ENCODE measurements around the gene FILIP1L. TPM values are rescaled to one million over a fixed set of nuclear protein-coding genes. Genes with fewer than 3 reads are reported as not detected.
A peak's percentile ranks its signal among the peaks of the same experiment; 100 is the strongest.
"Not testable (repeated sequence)": the region's sequence is repeated elsewhere in the genome, so short reads cannot be mapped to it uniquely, and the experiment has no call there.

Gene FILIP1L
- total RNA-seq, 1 donor from 2014 or later: 1.1 TPM

DNA sequence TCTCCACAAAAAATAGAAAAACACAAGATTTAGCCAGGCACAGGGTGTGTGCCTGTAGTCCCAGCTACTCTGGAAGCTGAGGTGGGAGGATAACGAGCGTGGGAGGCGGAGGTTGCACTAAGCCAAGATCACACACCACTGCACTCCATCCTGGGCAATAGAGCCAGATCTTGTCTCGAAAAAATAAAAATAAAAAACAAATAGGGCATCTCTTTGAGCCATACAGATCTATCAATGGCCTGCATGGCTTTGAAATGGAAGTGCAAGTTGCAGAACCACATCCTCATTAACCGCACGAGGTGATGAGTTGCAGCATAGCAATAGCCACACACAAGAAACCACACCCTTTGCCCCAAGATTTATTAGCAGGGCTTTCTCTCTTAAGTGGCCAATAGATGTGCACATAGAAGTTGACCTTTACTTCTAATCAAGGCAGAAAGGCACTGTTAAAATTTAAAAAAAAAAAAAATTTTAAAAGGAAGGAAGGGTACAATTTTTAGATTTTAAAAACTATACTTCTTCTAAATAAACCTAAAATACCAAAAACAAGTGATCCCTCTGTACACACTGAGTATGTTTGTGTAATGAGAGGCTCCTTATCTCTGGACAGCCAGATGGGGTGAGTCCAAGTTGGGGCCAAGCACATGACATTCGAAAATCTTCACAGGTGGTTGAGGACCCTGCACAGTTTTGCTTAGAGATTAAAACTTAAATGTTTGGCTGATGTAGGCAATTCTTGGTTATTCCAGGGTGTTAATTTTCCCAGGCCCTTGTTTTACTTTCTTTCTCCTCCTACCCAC is 53.4 kb downstream of the FILIP1L start:
- H3K27me3 ChIP-seq (ENCODE audit: control insufficient read depth, insufficient read depth, low read length): no peaks in the 10 kb centered on the region
- FAIRE-seq (no peak), DNase-seq (ENCODE audit: low read depth) (no peak)
- no peaks in the 10 kb centered on the region for H3K36me3 ChIP-seq (ENCODE audit: control insufficient read depth, insufficient read depth, low read length)
- H3K4me3 ChIP-seq (ENCODE audit: low read depth, low read length): no peak overlapping the region
- TF ChIP-seq, protein P1, sequence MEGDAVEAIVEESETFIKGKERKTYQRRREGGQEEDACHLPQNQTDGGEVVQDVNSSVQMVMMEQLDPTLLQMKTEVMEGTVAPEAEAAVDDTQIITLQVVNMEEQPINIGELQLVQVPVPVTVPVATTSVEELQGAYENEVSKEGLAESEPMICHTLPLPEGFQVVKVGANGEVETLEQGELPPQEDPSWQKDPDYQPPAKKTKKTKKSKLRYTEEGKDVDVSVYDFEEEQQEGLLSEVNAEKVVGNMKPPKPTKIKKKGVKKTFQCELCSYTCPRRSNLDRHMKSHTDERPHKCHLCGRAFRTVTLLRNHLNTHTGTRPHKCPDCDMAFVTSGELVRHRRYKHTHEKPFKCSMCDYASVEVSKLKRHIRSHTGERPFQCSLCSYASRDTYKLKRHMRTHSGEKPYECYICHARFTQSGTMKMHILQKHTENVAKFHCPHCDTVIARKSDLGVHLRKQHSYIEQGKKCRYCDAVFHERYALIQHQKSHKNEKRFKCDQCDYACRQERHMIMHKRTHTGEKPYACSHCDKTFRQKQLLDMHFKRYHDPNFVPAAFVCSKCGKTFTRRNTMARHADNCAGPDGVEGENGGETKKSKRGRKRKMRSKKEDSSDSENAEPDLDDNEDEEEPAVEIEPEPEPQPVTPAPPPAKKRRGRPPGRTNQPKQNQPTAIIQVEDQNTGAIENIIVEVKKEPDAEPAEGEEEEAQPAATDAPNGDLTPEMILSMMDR (IDR thresholded peaks at IDR 0.05; ENCODE audit: insufficient read depth, low read length, severe bottlenecking): no peak

DNA sequence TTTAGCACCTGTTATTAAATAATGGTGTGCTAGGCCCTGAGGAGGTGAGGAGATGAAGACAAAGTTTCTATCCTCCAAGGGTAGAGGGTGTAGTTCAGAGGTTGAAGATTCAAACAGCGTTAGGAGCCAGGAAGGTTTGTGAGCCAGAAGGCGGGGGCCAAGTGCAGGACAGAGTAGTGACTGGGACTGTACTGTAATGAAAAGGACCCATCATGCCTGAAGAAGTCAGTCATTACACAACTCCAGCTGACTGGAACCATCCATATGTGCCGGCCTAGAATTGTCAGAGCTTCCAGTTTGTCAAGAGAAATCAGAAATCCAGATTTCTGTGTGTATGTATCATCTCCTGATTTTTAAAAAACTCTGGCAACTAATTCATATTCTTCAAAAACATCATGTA is 54.8 kb downstream of the FILIP1L start:
- no peaks in the 10 kb centered on the region for H3K36me3 ChIP-seq (ENCODE audit: control insufficient read depth, insufficient read depth, low read length)
- no peak overlapping the region for H3K4me3 ChIP-seq (ENCODE audit: low read depth, low read length)
- TF ChIP-seq, protein P1 (IDR thresholded peaks at IDR 0.05; ENCODE audit: insufficient read depth, low read length, severe bottlenecking): no peak
- FAIRE-seq (no peak), DNase-seq (ENCODE audit: low read depth) (no peak)
- H3K27me3 ChIP-seq (ENCODE audit: control insufficient read depth, insufficient read depth, low read length): no peaks in the 10 kb centered on the region

DNA sequence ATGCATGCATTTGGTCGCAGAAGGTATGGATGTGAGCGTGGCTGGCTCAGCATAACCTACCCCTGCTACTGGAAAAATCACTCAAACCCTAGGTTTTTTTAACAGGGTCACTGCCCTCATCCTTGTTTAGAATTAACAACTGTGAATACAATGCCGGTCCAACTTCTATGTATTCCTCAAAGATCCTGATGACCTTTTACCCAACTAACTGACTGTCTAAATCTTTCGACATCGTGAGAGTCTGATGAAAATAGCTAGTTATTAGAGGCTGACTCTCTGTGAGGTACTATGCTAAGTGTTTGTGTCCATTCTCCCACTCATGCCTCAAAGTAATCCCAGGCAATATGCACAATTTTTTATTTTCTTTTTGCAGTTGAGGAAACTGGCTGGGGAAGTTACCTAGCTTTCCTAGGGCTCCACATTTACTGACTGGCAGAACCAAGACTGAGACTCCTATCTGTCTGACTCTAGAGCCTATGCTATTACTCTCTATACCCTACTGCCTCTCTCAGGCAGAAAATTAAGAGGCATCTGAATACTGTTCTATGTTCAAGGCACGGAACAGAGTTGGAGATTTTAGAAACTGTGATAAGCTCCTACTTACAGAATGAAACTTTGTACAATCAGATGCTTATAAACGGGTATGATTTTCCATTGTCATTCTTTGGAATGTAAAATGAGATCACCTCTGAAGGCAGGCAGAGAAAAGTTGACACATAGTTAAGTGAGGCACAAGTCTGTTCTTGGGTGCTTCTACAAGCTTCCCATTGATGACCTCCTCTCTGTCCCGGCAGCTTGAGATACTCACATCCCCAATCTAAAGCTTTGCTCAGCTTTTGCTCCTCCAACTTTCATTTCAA is 56.4 kb downstream of the FILIP1L start:
- peak; percentile 49 for DNase-seq (ENCODE audit: low read depth)
- Histone ChIP-seq H3K4me3 (ENCODE audit: low read depth, low read length) (no peak overlapping the region), H3K36me3 (ENCODE audit: control insufficient read depth, insufficient read depth, low read length) (no peaks in the 10 kb centered on the region), H3K27me3 (ENCODE audit: control insufficient read depth, insufficient read depth, low read length) (no peaks in the 10 kb centered on the region)
- FAIRE-seq: no peak
- TF ChIP-seq, protein P1 (IDR thresholded peaks at IDR 0.05; ENCODE audit: insufficient read depth, low read length, severe bottlenecking): no peak

DNA sequence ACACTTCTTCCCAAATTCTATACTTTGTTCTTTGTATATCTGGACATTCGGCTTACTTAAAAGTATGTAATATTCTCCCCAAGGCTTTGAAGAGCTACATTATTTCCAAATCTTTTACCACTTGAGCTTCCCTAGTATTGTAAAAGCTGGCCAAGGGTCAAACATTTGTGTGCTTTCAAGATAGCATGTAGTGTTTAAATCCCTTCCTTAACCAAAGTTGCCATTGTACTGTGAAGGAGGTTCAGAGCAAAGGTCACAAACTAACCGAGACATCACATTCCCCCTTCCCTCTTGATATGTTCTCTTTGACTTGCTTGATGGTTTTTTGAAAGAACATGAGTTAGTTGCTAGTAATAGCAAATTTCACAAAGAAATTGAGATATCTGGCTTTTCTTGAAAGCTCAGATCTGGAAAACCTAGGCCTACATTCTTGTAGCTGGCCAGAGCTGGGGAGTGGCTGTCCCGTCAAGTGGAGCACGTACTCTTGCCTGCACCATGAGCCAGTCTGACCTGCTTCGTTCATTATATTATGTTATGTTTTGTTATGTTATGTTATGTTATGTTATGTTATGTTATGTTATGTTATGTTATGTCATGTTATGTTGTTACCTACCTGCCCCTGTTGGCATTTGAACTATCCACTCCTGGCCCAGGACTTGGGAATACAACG is 60.2 kb downstream of the FILIP1L start:
- no peaks in the 10 kb centered on the region for H3K27me3 ChIP-seq (ENCODE audit: control insufficient read depth, insufficient read depth, low read length)
- DNase-seq (ENCODE audit: low read depth) (no peak), FAIRE-seq (no peak)
- H3K4me3 ChIP-seq (ENCODE audit: low read depth, low read length): no peak overlapping the region
- H3K36me3 ChIP-seq (ENCODE audit: control insufficient read depth, insufficient read depth, low read length): no peaks in the 10 kb centered on the region
- TF ChIP-seq, protein P1 (IDR thresholded peaks at IDR 0.05; ENCODE audit: insufficient read depth, low read length, severe bottlenecking): no peak

DNA sequence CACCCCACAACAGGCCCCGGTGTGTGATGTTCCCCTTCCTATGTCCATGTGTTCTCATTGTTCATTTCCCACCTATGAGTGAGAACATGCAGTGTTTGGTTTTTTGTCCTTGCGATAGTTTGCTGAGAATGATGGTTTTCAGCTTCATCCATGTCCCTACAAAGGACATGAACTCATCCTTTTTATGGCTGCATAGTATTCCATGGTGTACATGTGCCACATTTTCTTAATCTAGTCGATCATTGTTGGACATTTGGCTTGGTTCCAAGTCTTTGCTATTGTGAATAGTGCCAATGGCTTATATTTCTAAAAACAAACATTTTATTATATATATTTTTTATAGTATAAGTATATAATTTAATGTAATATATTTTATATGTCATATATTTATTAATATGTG is 62.8 kb downstream of the FILIP1L start:
- H3K36me3 ChIP-seq (ENCODE audit: control insufficient read depth, insufficient read depth, low read length); H3K4me3 ChIP-seq (ENCODE audit: low read depth, low read length); DNase-seq (ENCODE audit: low read depth); H3K27me3 ChIP-seq (ENCODE audit: control insufficient read depth, insufficient read depth, low read length); FAIRE-seq: not testable (repeated sequence)

DNA sequence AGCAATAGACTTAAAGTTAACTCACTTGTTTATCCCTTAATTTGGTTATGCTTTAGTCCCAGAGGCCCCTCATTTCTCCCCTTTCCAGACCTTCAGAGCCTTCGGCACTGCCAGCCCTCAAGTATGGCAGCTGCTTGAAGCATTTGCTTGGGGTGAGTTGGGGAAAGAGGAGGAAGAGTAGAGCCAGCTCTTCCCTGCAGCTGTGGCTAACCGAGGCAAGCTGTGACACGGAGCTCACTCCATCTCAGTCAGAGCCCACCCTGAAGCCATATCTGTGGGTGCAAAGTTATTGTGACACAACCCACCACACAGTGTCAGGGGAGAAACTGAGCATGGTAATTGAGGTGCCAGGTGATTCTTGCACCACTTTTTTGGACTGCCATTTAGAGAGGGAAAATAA is 66.1 kb downstream of the FILIP1L start:
- no peaks in the 10 kb centered on the region for H3K27me3 ChIP-seq (ENCODE audit: control insufficient read depth, insufficient read depth, low read length)
- TF ChIP-seq, protein P1 (IDR thresholded peaks at IDR 0.05; ENCODE audit: insufficient read depth, low read length, severe bottlenecking): no peak
- DNase-seq (ENCODE audit: low read depth): no peak

More for the DNA sequence above, 66.1 kb downstream of the FILIP1L start:
- Histone ChIP-seq H3K36me3 (ENCODE audit: control insufficient read depth, insufficient read depth, low read length) (no peaks in the 10 kb centered on the region), H3K4me3 (ENCODE audit: low read depth, low read length) (no peak overlapping the region)
- no peak for FAIRE-seq
